GM20000 (cell line): Measurements from ENCODE around the gene CTPS2.
"Not testable (repeated sequence)": the region's sequence is repeated elsewhere in the genome, so short reads cannot be mapped to it uniquely, and the experiment has no call there.

ENCODE experiments used
- DNase-seq: peaks from one replicate; pipeline ENCODE4 v3.0.0; 2012; ENCODE audit warnings: low spot score
- TF ChIP-seq, protein P1 (sequence below): IDR thresholded peaks from 2 replicates; pipeline ENCODE4 v1.5.1; 2012; ENCODE audit warnings: mild to moderate bottlenecking, control low read depth; ENCODE audit errors: extremely low read depth, missing control alignments

The CTPS2 gene

DNA sequence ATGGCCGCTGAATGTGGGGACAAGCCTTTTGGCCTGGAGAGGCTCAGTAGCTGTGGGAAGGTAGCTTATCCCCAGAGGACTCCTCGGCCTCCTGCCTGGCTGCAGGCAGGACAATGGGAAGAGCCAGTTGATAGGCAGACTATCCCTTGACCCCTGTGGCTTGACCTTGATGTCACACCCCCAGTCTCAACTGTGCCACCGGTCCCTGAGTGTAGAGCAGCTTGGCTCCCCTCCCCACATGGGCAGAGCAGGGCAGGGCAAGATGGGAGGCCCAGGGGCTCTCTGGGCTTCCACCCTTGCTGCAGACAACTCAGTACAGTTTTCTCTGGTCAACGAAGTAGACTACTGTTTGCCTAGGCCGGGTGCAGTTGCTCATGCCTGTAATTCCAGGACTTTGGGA is 32.6 kb upstream of the CTPS2 start:
- TF ChIP-seq, protein P1, sequence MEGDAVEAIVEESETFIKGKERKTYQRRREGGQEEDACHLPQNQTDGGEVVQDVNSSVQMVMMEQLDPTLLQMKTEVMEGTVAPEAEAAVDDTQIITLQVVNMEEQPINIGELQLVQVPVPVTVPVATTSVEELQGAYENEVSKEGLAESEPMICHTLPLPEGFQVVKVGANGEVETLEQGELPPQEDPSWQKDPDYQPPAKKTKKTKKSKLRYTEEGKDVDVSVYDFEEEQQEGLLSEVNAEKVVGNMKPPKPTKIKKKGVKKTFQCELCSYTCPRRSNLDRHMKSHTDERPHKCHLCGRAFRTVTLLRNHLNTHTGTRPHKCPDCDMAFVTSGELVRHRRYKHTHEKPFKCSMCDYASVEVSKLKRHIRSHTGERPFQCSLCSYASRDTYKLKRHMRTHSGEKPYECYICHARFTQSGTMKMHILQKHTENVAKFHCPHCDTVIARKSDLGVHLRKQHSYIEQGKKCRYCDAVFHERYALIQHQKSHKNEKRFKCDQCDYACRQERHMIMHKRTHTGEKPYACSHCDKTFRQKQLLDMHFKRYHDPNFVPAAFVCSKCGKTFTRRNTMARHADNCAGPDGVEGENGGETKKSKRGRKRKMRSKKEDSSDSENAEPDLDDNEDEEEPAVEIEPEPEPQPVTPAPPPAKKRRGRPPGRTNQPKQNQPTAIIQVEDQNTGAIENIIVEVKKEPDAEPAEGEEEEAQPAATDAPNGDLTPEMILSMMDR = no peak
- no peak for DNase-seq

DNA sequence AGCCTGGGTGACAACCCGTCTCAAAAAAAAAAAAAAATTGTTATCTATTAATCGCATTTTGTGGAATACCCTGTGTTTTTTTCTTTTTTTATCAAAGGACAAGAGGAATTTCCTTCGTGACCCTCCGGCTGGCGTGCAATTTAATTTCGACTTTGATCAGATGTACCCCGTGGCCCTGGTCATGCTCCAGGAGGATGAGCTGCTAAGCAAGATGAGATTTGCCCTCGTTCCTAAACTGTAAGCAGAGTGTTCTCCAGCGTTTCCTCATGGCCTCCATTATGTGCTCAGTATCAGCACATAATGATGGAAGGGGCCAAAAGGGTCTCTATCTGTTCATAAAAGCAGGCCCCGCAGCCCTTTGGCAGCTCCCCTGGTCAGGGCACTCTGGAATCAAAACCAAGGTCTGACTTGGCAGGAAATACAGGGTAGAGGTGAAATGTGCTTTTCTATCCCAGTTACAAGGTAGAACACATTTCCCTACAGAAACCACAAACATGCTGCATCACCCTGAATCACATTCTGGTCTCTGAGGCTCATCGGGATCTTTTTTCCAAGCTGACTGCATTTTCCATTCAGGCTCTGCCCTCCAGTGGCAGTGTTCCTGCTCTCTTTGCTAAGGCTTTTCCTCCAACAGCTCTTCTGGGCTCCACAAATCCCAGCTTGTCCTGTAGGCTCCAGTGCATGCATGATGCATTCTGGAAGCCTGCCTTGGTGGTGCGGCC is 31.3 kb upstream of the CTPS2 start:
- TF ChIP-seq, protein P1 = no peak
- no peak for DNase-seq

DNA sequence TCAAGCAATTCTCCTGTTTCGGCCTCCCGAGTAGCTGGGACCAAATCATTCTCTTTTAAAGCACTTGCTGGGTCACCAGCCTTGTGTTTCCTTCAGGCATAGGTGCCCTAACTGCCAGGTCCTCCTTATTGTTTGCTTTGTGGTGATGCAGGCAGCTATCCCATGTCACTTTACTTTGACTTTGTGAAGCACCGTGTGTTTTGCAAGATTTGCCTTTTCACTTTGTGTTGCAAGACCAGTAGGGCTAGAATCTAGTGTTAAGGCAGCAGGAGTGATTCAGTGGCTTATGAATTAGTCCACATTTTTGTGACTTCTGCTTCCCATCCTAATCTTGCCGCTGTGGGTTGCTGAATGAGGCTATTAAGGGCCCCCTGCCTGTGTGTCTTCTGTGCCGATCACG is 27.1 kb upstream of the CTPS2 start:
- TF ChIP-seq, protein P1 = no peak
- no peak for DNase-seq

DNA sequence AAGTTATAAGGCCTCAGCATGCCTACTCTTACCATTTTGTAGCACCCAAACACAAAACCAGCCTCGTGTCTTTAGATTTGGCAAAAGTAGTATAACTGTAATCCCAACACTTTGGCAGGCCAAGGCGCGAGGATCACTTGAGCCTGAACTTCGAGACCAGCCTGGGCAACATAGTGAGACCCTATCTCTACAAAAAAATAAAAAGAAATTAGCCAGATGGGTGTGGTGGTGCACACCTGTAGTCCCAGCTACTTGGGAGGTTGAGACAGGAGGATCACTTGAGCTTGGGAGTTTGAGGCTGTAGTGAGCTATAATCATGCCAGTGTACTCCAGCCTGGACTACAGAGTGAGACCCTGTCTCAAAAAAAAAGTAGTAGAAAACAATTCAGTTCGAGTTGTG is 24.6 kb upstream of the CTPS2 start:
- TF ChIP-seq, protein P1 = no peak
- no peak for DNase-seq

DNA sequence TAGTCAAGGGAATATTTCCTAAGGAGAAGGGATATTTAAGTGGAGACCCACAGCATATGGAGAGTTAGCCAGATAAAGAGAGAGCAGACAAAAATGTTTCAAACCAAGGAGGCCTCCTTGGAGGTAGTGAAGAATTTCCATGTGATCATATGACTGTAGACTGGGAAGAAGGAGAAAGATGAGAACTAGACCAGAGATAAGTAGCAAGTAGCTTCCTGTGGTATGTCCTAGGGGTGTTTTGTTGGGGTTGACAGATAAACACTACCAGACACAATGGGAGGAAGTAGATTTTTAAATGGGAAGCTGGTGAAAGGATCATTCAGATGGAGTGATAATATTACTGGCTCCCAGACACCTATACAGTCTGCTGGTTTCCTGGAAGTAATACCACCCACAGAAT is 20.5 kb upstream of the CTPS2 start:
- DNase-seq = no peak

DNA sequence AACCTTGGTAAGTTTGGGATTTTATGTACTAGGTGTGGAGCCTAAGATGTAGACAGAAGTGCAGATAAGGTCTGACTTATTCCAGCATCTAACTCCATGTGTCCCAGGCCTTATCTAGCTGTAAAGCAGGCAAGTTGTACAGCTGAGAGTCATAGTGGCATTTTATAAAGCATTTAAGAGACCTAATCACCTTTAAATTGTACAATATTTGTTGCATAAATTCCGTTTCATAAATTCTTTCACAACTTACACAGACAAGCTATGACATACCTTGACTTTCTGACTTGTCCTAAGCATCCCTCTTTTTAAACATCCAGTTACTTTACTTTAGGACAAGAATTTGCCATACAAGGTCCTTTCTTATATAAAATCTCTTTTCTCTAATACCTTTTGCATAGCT is 18.0 kb upstream of the CTPS2 start:
- TF ChIP-seq, protein P1 = no peak
- no peak for DNase-seq

More for the DNA sequence above, 20.5 kb upstream of the CTPS2 start:
- TF ChIP-seq, protein P1 = no peak

DNA sequence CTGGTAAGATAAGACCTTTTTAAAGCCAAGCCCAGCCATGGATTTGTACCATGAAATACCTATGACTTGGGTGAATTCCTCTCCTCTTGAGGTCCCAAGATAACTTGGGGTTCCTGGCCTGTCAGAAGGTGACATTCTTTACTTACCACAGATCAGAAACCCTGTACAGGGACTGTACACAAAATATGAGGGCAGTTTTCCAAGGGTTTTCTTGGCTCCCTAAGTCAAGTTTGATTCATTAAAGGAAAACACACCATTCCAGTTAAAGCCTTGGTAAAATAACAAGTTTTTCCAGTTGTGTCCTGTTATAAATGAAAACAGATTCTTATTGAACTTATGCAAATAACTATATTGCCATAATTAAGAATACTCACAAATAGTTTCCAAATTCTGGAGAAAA is 15.2 kb upstream of the CTPS2 start:
- no peak for DNase-seq
- TF ChIP-seq, protein P1 = no peak

DNA sequence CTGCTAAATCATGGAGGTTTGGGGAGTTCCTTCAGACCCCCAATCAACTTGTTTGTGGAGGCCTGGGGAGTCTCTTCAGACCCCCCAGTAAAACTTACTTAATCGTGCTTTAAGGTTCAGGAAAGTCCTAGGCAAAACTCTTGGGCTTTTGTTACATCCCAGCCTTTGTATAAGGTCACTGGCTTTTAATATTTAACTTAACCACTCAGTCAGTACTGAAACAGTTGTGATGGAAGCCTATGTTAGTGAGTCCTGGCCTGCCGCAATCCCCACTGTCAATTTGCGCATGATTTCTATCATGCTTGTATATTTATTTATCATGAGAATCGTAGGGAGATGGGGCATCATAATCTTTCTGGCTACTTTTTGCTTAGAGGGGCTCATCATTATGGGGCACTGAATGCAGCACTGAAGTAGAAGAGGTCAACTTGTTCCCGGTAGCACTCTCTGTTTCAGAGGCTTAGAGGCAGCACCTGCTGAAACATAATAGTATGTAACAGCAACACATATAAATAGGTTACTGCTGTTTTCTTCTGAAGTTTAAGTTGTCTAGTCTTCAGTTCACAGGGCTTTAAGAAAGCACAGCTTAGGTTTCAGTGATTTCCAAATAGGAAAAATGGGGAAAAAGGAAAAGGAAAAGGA is 14.0 kb upstream of the CTPS2 start:
- not testable (repeated sequence) for DNase-seq
